ENCODE measurements around the gene PPFIBP2. TPM values are rescaled to one million over a fixed set of nuclear protein-coding genes. Genes with fewer than 3 reads are reported as not detected.

The PPFIBP2 gene
- total RNA-seq, 4 donors from 2014 or later, result 68.2 to 139 (median 76.2) TPM

- Histone ChIP-seq H3K9me3 (no peaks in the 10 kb centered on the region), H3K27ac (no peak overlapping the region), H3K4me3 (no peak overlapping the region), H3K36me3 (no peaks in the 10 kb centered on the region), H3K4me1 (peaks cover 25% of the 10 kb centered on the region), H3K27me3 (no peaks in the 10 kb centered on the region)
- 73% methylated on average over 4 of the region's 4 CpGs for WGBS
- TF ChIP-seq POLR2A (IDR thresholded peaks at IDR 0.05) (no peak), EP300 (IDR thresholded peaks at IDR 0.05) (no peak), POLR2AphosphoS5 (IDR thresholded peaks at IDR 0.05) (no peak), CTCF (IDR thresholded peaks at IDR 0.05) (no peak)
- DNase-seq (ENCODE audit: low spot score in 2 of 2), result no peak
These were observed 17.8 kb upstream of the PPFIBP2 start for GRCh38 chr11:7495882-7496551.

- WGBS, result 82% methylated on average over 4 of the region's 4 CpGs
- TF ChIP-seq POLR2A (IDR thresholded peaks at IDR 0.05) (no peak), CTCF (IDR thresholded peaks at IDR 0.05) (no peak), POLR2AphosphoS5 (IDR thresholded peaks at IDR 0.05) (no peak), EP300 (IDR thresholded peaks at IDR 0.05) (no peak)
- Histone ChIP-seq H3K4me1 (peaks cover 22% of the 10 kb centered on the region), H3K36me3 (no peaks in the 10 kb centered on the region), H3K4me3 (no peak overlapping the region), H3K9me3 (no peaks in the 10 kb centered on the region), H3K27ac (no peak overlapping the region), H3K27me3 (no peaks in the 10 kb centered on the region)
- no peak for DNase-seq (ENCODE audit: low spot score in 2 of 2)
These were observed 15.6 kb upstream of the PPFIBP2 start for GRCh38 chr11:7498193-7498592.

GRCh38 chr11:7499081-7499480 is 14.7 kb upstream of the PPFIBP2 start:
- no peaks in the 10 kb centered on the region for H3K9me3 ChIP-seq
- no peak for DNase-seq (ENCODE audit: low spot score in 2 of 2)
- 58% methylated on average over 1 of the region's 1 CpG for WGBS
- no peaks in the 10 kb centered on the region for H3K36me3 ChIP-seq
- no peak for TF ChIP-seq POLR2AphosphoS5 (IDR thresholded peaks at IDR 0.05)
- TF ChIP-seq EP300 (IDR thresholded peaks at IDR 0.05), result no peak
- TF ChIP-seq CTCF (IDR thresholded peaks at IDR 0.05), result no peak
- TF ChIP-seq POLR2A (IDR thresholded peaks at IDR 0.05), result no peak
- H3K27ac ChIP-seq, result no peak overlapping the region
- peaks cover 13% of the 10 kb centered on the region for H3K4me1 ChIP-seq
- no peak overlapping the region for H3K4me3 ChIP-seq
- H3K27me3 ChIP-seq, result no peaks in the 10 kb centered on the region

GRCh38 chr11:7500251-7500650 is 13.5 kb upstream of the PPFIBP2 start:
- 85% methylated on average over 3 of the region's 3 CpGs for WGBS
- H3K4me3 ChIP-seq, result no peak overlapping the region
- TF ChIP-seq POLR2AphosphoS5 (IDR thresholded peaks at IDR 0.05) (no peak), CTCF (IDR thresholded peaks at IDR 0.05) (no peak), EP300 (IDR thresholded peaks at IDR 0.05) (no peak), POLR2A (IDR thresholded peaks at IDR 0.05) (no peak)
- no peaks in the 10 kb centered on the region for H3K27me3 ChIP-seq
- peaks cover 3% of the 10 kb centered on the region for H3K36me3 ChIP-seq
- H3K4me1 ChIP-seq, result peaks cover 6% of the 10 kb centered on the region
- DNase-seq (ENCODE audit: low spot score in 2 of 2), result no peak
- no peaks in the 10 kb centered on the region for H3K9me3 ChIP-seq
- no peak overlapping the region for H3K27ac ChIP-seq

GRCh38 chr11:7501251-7501650 is 12.5 kb upstream of the PPFIBP2 start:
- Histone ChIP-seq H3K36me3 (peaks cover 6% of the 10 kb centered on the region), H3K4me1 (peaks cover 6% of the 10 kb centered on the region), H3K27me3 (no peaks in the 10 kb centered on the region), H3K27ac (no peak overlapping the region), H3K4me3 (no peak overlapping the region), H3K9me3 (no peaks in the 10 kb centered on the region)
- no peak for TF ChIP-seq POLR2AphosphoS5 (IDR thresholded peaks at IDR 0.05)
- no peak for TF ChIP-seq EP300 (IDR thresholded peaks at IDR 0.05)
- no peak for TF ChIP-seq CTCF (IDR thresholded peaks at IDR 0.05)
- TF ChIP-seq POLR2A (IDR thresholded peaks at IDR 0.05), result no peak
- DNase-seq (ENCODE audit: low spot score in 2 of 2), result no peak
- 74% methylated on average over 3 of the region's 3 CpGs for WGBS
